Thoracic aorta (tissue), 2 donors: ENCODE data around the gene SNAP91. TPM values are rescaled to one million over a fixed set of nuclear protein-coding genes. Genes with fewer than 3 reads are reported as not detected.
"Not testable (repeated sequence)": the region's sequence is repeated elsewhere in the genome, so short reads cannot be mapped to it uniquely, and the experiment has no call there.

Experiments
- ATAC-seq: fragments of 150-250 bp; one replicate; pipeline ENCODE4 v1.8.0; 2017; ENCODE audit warnings: low read depth; ENCODE audit not compliant: insufficient number of reproducible peaks, low FRiP score
- DNase-seq: peaks from one replicate; pipeline ENCODE4 v3.0.0-alpha.2; 2020; ENCODE audit warnings: low spot score
- H3K27ac ChIP-seq, 2 donors: fragments of 200-600 bp; sonication (generic); 1 replicate in 1 of 2; 2 replicates in 1 of 2; pipeline ENCODE4 v1.5.1; 2016; ENCODE audit warnings: mild to moderate bottlenecking in 2 of 2, moderate library complexity in 2 of 2
- H3K27me3 ChIP-seq: fragments of 200-600 bp; sonication (generic); replicated peaks from 2 replicates; pipeline ENCODE4 v1.6.0; 2016; ENCODE audit warnings: mild to moderate bottlenecking; ENCODE audit not compliant: insufficient read depth
- H3K36me3 ChIP-seq: fragments of 200-600 bp; sonication (generic); one replicate; pipeline ENCODE4 v1.5.1; 2016
- H3K4me1 ChIP-seq, 2 donors: fragments of 200-600 bp; sonication (generic); 1 replicate in 1 of 2; 2 replicates in 1 of 2; pipeline versions ENCODE4 v1.5.1 to v1.6.0; 2016; ENCODE audit warnings: low read depth in 2 of 2, mild to moderate bottlenecking in 1 of 2; ENCODE audit not compliant: control insufficient read depth in 1 of 2
- H3K4me3 ChIP-seq: fragments of 200-600 bp; sonication (generic); 2 replicates; pipeline ENCODE4 v1.5.1; 2016; ENCODE audit warnings: mild to moderate bottlenecking
- H3K9me3 ChIP-seq: fragments of 200-600 bp; sonication (generic); 2 replicates; pipeline ENCODE4 v1.5.1; 2016
- CTCF ChIP-seq: fragments of 200-600 bp; sonication (generic); IDR thresholded peaks from one replicate; pipeline ENCODE4 v1.5.1; 2019; ENCODE audit warnings: antibody characterized with exemption
- total RNA-seq, 2 donors: library from RNA; depleted of rRNA; stranded (reverse); fragments of >200 nt; gene quantifications; one replicate each; pipeline versions ENCODE4 v1.1.0 to v1.2.3, GENCODE V29; 2016

Gene SNAP91
- total RNA-seq, 2 donors from 2014 or later, result 3.0 TPM

GRCh38 chr6:83556871-83557270 is 152.0 kb downstream of the SNAP91 start:
- no peaks in the 10 kb centered on the region for H3K36me3 ChIP-seq
- DNase-seq, result no peak
- no peak for ATAC-seq
- H3K27me3 ChIP-seq, result no peaks in the 10 kb centered on the region
- no peaks in the 10 kb centered on the region for H3K9me3 ChIP-seq
- TF ChIP-seq CTCF, result no peak
- no peaks in the 10 kb centered on the region for H3K4me1 ChIP-seq
- no peak overlapping the region for H3K27ac ChIP-seq
- H3K4me3 ChIP-seq, result no peak overlapping the region

- not testable (repeated sequence) for ATAC-seq, H3K4me1 ChIP-seq
Observed at GRCh38 chr6:83551748-83552147, 157.2 kb downstream of the SNAP91 start.

GRCh38 chr6:83550482-83550881 is 158.4 kb downstream of the SNAP91 start:
- H3K27ac ChIP-seq, H3K27me3 ChIP-seq, H3K4me3 ChIP-seq, ATAC-seq, H3K4me1 ChIP-seq, DNase-seq, H3K9me3 ChIP-seq, H3K36me3 ChIP-seq: not testable (repeated sequence)

More at GRCh38 chr6:83551748-83552147, 157.2 kb downstream of the SNAP91 start:
- not testable (repeated sequence) for H3K4me3 ChIP-seq, H3K9me3 ChIP-seq, H3K27me3 ChIP-seq, H3K27ac ChIP-seq, H3K36me3 ChIP-seq, DNase-seq

- Histone ChIP-seq H3K27me3 (no peaks in the 10 kb centered on the region), H3K9me3 (no peaks in the 10 kb centered on the region), H3K4me3 (no peak overlapping the region), H3K4me1 (no peaks in the 10 kb centered on the region), H3K36me3 (no peaks in the 10 kb centered on the region), H3K27ac (no peak overlapping the region)
- no peak for ATAC-seq
- TF ChIP-seq CTCF, result no peak
- DNase-seq, result no peak
Observed at GRCh38 chr6:83546636-83547035, 162.3 kb downstream of the SNAP91 start.

- H3K4me3 ChIP-seq, result no peak overlapping the region
- no peaks in the 10 kb centered on the region for H3K36me3 ChIP-seq
- DNase-seq, result no peak
- H3K27me3 ChIP-seq, result no peaks in the 10 kb centered on the region
- no peaks in the 10 kb centered on the region for H3K9me3 ChIP-seq
- H3K27ac ChIP-seq, result no peak overlapping the region
- TF ChIP-seq CTCF, result no peak
- peaks cover 0 to 6% of the 10 kb centered on the region in 2 donors for H3K4me1 ChIP-seq
- no peak for ATAC-seq
Observed at GRCh38 chr6:83539678-83540077, 169.2 kb downstream of the SNAP91 start.

GRCh38 chr6:83536647-83537589 is 172.0 kb downstream of the SNAP91 start:
- ATAC-seq (no peak), DNase-seq (no peak)
- Histone ChIP-seq H3K36me3 (no peaks in the 10 kb centered on the region), H3K4me1 (peaks cover 0 to 6% of the 10 kb centered on the region in 2 donors), H3K9me3 (no peaks in the 10 kb centered on the region), H3K4me3 (no peak overlapping the region), H3K27ac (no peak overlapping the region), H3K27me3 (no peaks in the 10 kb centered on the region)
- no peak for TF ChIP-seq CTCF
